Measurements from ENCODE around the gene ELFN1.

GRCh38 chr7:1737956-1738355, 67.9 kb downstream of the ELFN1 start:
- no peak for TF ChIP-seq CTCF (IDR thresholded peaks at IDR 0.05; ENCODE audit: insufficient read depth, low read length, poor library complexity, severe bottlenecking)
- no peak for TF ChIP-seq EZH2phosphoT487 (conservative IDR thresholded peaks at IDR 0.05; ENCODE audit: low read length)
